ENCODE measurements around the gene GPRC6A. TPM values are rescaled to one million over a fixed set of nuclear protein-coding genes. Genes with fewer than 3 reads are reported as not detected.

Gene GPRC6A
- total RNA-seq, 1 donor from 2014 or later: not detected

- no peaks in the 10 kb centered on the region for H3K27me3 Mint-ChIP-seq (ENCODE audit: unreplicated experiment)
- H3K4me1 Mint-ChIP-seq (ENCODE audit: unreplicated experiment): no peaks in the 10 kb centered on the region
- no peaks in the 10 kb centered on the region for H3K9me3 Mint-ChIP-seq (ENCODE audit: unreplicated experiment)
- no peaks in the 10 kb centered on the region for H3K36me3 Mint-ChIP-seq (ENCODE audit: low read depth, unreplicated experiment)
- DNase-seq (ENCODE audit: low spot score): no peak
- H3K27ac Mint-ChIP-seq (ENCODE audit: unreplicated experiment): no peak overlapping the region
- no peak overlapping the region for H3K4me3 Mint-ChIP-seq (ENCODE audit: unreplicated experiment)
- TF ChIP-seq, protein P1, sequence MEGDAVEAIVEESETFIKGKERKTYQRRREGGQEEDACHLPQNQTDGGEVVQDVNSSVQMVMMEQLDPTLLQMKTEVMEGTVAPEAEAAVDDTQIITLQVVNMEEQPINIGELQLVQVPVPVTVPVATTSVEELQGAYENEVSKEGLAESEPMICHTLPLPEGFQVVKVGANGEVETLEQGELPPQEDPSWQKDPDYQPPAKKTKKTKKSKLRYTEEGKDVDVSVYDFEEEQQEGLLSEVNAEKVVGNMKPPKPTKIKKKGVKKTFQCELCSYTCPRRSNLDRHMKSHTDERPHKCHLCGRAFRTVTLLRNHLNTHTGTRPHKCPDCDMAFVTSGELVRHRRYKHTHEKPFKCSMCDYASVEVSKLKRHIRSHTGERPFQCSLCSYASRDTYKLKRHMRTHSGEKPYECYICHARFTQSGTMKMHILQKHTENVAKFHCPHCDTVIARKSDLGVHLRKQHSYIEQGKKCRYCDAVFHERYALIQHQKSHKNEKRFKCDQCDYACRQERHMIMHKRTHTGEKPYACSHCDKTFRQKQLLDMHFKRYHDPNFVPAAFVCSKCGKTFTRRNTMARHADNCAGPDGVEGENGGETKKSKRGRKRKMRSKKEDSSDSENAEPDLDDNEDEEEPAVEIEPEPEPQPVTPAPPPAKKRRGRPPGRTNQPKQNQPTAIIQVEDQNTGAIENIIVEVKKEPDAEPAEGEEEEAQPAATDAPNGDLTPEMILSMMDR (IDR thresholded peaks at IDR 0.05; ENCODE audit: unreplicated experiment): no peak
Measured at GRCh38 chr6:116801971-116802370, 26.9 kb downstream of the GPRC6A start.

- DNase-seq (ENCODE audit: low spot score): no peak
- no peak overlapping the region for H3K4me3 Mint-ChIP-seq (ENCODE audit: unreplicated experiment)
- no peaks in the 10 kb centered on the region for H3K4me1 Mint-ChIP-seq (ENCODE audit: unreplicated experiment)
- no peaks in the 10 kb centered on the region for H3K27me3 Mint-ChIP-seq (ENCODE audit: unreplicated experiment)
- H3K27ac Mint-ChIP-seq (ENCODE audit: unreplicated experiment): no peak overlapping the region
- TF ChIP-seq, protein P1 (IDR thresholded peaks at IDR 0.05; ENCODE audit: unreplicated experiment): no peak
- H3K36me3 Mint-ChIP-seq (ENCODE audit: low read depth, unreplicated experiment): no peaks in the 10 kb centered on the region
- no peaks in the 10 kb centered on the region for H3K9me3 Mint-ChIP-seq (ENCODE audit: unreplicated experiment)
Measured at GRCh38 chr6:116799945-116800344, 28.9 kb downstream of the GPRC6A start.

- Mint-ChIP-seq H3K4me1 (ENCODE audit: unreplicated experiment) (no peaks in the 10 kb centered on the region), H3K27ac (ENCODE audit: unreplicated experiment) (no peak overlapping the region), H3K4me3 (ENCODE audit: unreplicated experiment) (no peak overlapping the region), H3K36me3 (ENCODE audit: low read depth, unreplicated experiment) (no peaks in the 10 kb centered on the region), H3K27me3 (ENCODE audit: unreplicated experiment) (no peaks in the 10 kb centered on the region), H3K9me3 (ENCODE audit: unreplicated experiment) (no peaks in the 10 kb centered on the region)
- no peak for DNase-seq (ENCODE audit: low spot score)
- TF ChIP-seq, protein P1 (IDR thresholded peaks at IDR 0.05; ENCODE audit: unreplicated experiment): no peak
Measured at GRCh38 chr6:116797585-116797984, 31.3 kb downstream of the GPRC6A start.

DNA sequence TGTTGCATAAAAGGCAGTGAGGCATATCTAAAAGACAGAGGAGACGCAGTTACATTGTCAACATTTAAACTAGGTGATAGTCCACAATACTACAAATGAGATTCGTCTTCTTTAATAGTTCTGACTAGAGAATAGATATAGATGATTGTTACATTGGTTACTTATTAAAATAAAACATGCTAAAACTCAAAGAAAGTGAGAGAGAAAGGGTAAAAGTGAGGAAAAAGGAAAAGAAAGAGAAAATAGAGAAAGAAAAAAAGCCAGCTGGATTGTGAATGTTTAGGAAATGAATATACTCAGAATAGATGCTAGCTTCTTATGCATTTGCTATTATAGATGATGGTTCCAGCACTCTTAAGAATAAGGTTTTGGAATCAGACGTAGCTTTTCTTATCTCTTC is 35.7 kb downstream of the GPRC6A start:
- H3K4me3 Mint-ChIP-seq (ENCODE audit: unreplicated experiment): no peak overlapping the region
- H3K36me3 Mint-ChIP-seq (ENCODE audit: low read depth, unreplicated experiment): no peaks in the 10 kb centered on the region
- no peak for DNase-seq (ENCODE audit: low spot score)

DNA sequence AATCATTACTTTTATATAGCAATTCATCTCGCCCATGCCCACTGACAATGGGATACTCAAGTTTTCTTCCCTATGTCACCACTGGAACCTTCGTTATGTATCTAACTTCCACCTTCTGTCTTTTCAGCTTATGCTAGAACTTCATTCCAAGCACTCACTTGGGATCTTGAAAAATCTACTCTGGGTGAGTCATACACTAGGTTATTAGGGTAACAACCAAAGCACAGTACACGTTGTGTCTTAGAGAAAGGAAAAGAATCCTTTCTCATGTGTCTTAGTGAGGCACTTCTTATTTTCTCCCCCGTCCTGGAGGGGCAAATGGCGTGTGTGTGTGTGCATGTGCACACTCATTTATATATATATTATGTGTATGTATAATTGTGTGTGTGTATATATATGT is 45.0 kb downstream of the GPRC6A start:
- Mint-ChIP-seq H3K27me3 (ENCODE audit: unreplicated experiment) (no peaks in the 10 kb centered on the region), H3K4me3 (ENCODE audit: unreplicated experiment) (no peak overlapping the region), H3K27ac (ENCODE audit: unreplicated experiment) (no peak overlapping the region), H3K36me3 (ENCODE audit: low read depth, unreplicated experiment) (no peaks in the 10 kb centered on the region), H3K9me3 (ENCODE audit: unreplicated experiment) (no peaks in the 10 kb centered on the region), H3K4me1 (ENCODE audit: unreplicated experiment) (no peaks in the 10 kb centered on the region)
- TF ChIP-seq, protein P1 (IDR thresholded peaks at IDR 0.05; ENCODE audit: unreplicated experiment): no peak
- DNase-seq (ENCODE audit: low spot score): no peak

More for the DNA sequence above, 35.7 kb downstream of the GPRC6A start:
- TF ChIP-seq, protein P1 (IDR thresholded peaks at IDR 0.05; ENCODE audit: unreplicated experiment): no peak
- Mint-ChIP-seq H3K4me1 (ENCODE audit: unreplicated experiment) (no peaks in the 10 kb centered on the region), H3K27ac (ENCODE audit: unreplicated experiment) (no peak overlapping the region), H3K27me3 (ENCODE audit: unreplicated experiment) (no peaks in the 10 kb centered on the region), H3K9me3 (ENCODE audit: unreplicated experiment) (no peaks in the 10 kb centered on the region)
